ENCODE results near the gene MC2R.

The MC2R gene

DNA sequence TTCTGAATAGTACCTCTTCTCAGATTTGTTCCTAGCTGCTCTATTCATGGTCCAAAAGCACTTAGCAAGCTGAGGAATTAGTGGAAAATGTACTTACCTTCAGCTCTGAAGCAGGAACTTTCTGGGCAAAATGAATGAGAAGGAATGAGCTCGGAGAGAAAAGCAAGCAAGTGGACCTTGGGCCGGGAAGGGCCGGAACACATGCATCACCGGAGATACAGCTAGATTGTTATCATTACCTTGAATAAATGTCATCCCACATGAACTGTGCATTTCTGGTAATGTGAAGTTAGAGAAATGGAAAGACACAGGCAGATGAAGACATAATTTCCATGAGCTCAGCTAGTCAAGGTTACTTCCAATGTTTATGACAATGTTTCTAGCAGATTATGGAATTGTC lies at the start of gene MC2R:
Gene MC2R (minus strand): TSS at position 146 of the 400 bp plus-strand sequence. CDS start 30,018 bp downstream, outside the sequence.
- no peak for DNase-seq

DNA sequence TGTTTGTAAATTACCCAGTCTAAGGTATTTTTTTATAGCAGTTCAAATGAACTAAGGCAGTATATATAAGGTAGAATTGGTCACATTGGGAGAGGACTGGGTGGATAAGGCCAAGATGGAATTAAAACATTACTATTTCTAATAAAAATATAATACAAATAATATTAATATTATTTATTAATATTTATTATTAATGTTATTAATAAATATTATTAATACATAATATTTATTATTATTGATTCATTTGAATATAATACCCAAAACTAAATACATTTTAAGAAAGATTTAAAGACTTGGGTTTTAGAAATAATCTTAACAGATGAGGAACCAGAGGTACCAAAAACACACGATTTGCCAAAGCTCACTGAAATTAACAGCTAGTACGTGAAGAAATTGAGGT lies 30.5 kb upstream of the MC2R start:
- DNase-seq, result no peak

DNA sequence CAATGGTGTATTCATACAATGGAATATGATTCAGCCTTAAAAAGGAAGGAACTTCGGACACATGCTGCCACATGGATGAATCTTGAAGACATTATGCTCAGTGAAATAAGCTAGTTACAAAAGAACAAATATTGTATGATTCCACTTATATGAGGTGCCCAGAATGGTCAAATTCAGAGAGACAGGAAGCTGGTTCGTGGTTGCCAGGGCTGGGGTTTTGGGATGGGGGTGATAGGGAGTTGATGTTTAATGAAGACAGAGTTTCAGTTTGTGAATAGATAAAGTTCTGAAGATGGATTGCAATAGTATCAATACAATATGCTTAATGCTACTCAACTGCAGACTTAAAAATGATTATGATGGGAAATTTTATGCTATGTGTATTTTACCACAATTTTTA lies 28.0 kb upstream of the MC2R start:
- no peak for DNase-seq

DNA sequence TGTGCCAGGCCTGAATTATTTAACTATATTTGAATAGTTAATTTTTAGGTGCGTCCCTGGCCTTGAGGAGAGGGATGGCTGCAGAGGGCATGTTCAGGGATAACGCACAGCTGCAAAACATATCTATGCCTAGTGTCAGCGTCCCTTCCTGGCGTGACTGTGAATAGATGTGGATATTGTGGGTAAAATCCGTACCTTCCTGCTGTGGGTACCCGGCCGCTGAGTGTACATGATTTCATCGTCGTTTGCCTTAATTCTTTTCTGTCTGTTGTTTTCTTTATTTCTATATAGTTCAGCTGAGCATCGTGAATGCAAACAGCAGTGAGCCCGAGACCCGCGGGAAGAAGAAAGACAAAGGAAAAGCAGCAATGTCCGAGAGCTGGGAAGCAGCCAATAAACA lies 25.0 kb upstream of the MC2R start:
- DNase-seq, result no peak

DNA sequence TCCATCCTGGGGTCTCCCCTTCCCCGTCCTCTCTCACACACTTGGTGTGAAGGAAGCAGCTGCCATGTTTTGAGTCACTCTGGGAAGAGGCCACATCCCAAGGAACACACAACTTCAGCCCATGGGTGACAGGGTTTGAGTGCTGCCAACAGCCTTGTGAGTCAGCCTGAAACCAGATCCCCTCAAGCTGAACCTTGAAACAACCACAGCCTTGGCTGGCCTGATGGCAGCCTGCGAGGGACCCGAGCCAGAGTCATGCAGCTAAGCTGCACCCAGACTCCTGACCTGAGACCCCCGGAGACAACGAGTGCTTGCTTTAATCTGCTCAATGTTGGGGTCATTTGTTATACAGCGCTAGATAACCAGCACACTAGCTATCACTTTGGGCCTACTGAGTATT lies 19.3 kb upstream of the MC2R start:
- DNase-seq, result no peak

DNA sequence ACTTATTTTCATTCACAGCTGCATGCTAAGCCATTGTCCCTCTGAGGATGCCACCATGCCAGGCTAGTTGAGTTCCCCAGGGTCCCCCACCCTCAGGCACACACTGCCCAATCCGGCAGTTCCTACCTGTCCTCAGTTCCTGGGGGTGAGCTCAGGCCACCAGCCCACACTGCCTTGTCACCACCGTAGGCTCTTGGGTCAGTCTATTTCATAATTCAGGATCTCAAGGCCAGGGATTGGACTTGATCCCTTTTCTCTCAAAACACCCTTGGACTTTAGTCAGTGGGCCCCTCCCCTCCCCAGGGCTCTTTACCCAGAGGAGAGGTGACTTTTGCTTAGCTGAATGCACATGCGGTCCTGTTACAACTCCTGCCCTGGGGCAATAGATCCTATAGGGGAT lies 18.7 kb upstream of the MC2R start:
- no peak for DNase-seq

DNA sequence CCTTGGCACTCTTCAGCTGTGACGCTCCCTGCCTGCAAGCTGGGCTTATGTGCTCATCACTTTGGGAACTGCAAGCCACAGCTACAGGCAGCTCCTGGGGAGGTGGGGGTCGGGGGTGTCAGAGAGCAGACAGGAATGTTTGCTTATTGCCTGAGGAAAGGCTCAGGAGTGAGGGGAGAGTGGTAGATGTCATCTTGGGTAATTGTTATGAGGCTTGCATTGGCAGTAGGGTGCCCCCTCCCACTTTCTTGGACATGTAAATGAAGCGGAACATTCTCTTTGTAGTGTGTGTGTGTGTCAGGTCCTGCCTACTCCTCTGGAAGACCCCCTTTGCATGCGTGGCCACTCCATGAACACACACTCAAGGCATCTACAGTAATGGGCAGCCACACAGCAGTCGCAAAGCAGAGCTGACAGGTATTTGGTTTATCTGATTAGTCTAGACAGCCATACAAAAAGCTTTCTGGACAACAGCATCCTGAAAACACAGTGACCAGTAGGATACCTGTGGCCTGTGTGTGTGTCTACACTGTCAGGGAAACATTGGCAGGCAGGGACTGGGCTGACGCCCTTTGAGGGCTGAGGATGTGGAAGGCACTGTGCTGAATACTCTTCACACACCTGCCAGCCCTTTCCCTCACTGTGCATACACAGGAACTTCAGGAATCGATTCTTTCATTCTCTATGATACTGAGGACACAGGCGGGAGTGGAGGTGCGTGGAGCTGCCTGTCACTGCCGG lies 17.1 kb upstream of the MC2R start:
- DNase-seq, result no peak

DNA sequence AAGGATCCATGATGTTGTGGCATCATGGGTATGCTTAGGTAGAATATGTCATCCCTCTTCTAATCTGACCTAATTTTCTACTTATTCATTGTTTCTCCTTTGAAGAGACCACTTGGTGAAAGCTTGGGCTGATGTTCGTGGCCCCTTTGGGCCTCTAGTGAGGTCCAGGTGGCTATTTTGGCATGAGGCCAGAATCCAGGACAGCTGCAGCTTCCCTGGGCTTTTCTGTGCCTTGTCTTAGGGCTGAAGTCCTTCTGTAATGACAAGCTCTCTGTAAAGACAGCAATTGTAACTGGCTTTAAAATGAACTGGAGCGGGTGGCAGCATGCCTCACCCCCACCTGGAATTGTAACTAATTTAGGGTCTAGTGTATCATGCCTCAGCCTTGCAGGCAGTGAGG lies 15.6 kb upstream of the MC2R start:
- no peak for DNase-seq

DNA sequence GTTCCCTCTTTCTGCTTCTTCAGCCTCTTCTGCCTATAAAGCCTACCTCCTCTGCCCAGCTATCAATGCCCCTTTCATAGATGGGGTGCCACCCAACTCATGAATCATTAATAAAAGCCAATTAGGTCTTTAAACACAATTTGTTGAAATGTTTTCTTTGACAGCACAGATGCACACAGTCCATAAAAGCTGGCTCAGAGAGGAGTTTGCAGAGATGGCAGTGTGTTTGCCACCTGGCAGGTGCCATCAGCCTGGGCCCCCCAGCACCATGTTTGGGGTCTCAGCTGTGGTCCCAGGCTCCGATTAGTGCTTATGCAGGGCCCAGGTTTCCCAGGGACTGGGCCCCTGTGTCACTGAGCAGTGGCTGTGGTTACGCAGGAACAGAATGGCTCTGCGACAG lies 7.9 kb upstream of the MC2R start:
- DNase-seq, result no peak

DNA sequence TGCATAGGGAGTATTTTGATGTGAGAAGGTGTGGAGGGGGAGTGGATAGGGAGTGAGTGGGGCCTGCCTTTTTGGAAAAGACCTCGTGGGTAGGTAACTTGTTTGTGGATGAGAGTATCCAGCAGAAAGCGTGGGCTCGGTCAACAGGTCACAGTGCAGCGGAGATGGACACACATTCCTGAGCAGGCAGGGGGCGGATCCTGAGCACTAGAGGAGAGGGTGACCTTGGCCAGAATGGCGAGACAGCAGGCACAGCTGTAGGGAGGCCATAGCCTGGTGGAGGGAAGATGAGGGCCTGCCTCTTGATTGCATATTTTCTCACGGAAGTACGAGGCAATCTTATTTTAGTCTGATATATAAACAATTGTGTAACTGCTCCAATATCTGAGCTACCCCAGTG lies 3.6 kb upstream of the MC2R start:
- DNase-seq, result no peak

DNA sequence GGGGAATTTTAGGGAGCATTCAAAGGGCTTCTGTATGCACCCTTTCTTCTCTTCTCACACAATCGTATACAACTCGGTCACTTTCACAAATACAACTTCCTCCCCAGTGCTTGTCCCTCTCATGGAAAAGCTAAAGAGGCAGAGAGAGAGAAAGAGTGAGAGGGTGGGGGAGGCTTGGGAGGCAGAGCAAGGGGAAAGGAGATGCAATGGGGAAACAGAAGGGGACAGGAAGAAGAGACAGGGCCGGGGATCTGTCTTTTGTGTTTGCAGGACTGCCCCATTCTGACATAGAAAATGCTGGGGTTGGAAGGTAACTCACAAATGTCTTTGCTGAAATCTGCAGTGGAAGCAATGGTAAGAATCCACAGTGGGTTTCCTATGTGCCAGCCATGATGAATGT lies 2.1 kb upstream of the MC2R start:
- no peak for DNase-seq

DNA sequence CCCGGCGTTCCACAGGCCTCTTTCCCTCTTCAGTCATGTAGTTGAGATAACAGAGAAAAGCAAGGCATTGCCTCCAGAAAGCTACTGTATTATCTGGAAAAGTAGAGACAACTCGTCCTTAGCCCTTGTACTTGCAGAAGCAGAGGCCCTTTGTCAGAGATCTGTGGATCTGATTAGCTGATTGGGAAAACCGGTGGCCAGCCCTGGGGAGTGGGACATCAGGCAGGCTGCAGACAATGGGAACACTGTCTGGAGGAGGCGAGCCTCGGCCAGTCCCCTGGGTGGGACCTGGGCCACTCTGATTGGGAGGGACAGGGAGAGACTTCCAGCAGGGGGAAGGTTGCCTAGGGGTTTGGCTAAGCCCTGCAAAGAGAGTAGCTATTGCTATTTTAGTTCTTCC lies 1.2 kb upstream of the MC2R start:
- DNase-seq, result no peak

DNA sequence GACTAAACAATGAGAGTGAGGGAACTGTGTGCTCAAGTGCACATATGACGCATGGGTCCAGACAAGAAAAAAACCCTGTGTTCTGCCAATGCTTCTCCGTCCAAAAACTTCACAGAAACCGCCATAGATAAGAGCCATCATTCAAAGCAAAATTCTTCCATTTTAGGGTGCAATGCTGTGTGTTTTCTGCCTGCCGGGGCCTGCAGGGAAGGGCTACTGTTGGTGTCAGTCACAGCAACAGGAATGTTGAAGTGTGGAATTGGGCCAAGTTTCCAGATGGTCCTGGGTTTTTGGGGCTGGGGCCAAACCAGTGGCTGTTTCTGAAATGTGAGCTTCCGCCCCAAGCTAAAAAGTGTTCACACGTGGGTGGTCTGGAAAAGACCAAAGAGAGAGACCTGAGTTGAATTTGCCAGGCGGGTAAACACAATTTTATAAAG lies 677 bp upstream of the MC2R start:
- DNase-seq, result no peak

DNA sequence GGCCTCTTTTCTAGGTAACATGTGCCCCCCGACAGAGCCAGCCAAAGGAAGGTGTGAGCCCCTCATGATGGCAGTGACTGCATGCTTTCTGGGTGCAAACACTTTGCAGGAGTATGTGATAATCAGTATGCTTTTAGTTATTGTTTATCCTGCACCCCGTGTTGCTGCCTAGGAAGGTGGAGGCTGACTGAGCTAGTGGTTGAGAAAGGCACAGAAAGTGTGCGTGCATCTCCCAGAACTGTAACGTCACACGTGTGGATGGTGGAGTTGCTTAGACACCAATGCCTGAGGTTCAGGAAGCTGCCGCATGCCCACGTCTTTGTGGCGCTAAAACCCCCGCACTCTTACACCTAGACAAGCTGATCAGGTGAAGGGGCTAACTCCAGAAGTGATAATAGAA lies 580 bp downstream of the MC2R start:
- no peak for DNase-seq

DNA sequence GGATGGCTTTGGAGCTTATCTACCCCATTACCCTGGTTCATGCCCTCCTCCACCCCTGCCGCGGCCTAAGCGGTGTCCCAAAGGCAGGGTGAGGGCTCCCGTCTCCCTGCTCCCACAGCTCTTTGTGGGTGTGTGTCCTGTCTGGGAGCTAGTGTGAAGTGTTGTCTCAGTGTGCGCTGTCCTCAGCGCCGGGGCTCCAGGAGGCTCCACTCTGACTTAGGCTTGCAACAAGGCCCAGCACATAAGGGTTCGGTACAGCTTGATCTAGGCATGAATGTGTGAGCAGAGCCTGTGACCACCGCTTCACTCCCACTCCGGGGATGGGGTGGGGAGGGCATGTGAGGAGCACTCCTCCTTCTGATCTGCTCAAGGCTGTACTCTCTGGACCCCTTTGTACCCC lies 1.2 kb downstream of the MC2R start:
- no peak for DNase-seq

DNA sequence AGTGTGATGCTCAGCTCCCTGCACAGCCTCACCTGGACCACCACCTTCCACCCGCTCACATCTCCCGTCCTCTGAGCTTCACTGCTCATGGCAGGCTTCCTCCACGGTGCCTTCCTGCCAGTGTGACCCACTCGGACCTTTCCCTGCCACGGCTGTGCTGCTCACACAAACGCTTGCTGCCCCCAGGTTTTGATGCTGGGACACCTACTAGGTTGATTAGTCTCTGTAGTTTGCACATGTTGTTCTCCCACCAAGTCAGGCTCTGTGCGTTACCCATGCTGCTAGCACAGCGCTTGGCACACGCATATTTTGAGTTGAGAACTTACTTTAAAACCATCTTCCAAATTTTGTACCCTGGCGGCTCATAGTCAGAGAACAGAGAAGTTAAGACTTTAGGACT lies 2.1 kb downstream of the MC2R start:
- DNase-seq, result no peak

DNA sequence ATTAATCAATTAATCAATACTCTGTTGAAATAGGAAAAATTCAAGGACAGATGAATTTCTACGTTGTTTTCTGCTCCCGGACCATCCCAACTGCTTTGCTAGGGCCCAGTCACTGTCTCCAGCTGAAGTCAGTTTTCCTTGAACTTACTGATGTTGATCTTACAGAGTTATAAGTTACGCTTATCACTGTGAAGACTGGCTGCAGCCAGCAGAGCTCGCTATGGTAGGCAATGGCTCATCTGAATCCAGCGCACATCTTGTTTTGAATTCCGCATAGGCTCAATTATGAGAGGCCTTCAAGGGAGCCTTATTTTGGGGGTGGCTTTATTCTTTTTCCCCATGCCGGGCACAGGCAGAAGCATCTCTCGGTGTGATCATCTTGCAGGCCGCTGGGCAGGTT lies 2.7 kb downstream of the MC2R start:
- no peak for DNase-seq

DNA sequence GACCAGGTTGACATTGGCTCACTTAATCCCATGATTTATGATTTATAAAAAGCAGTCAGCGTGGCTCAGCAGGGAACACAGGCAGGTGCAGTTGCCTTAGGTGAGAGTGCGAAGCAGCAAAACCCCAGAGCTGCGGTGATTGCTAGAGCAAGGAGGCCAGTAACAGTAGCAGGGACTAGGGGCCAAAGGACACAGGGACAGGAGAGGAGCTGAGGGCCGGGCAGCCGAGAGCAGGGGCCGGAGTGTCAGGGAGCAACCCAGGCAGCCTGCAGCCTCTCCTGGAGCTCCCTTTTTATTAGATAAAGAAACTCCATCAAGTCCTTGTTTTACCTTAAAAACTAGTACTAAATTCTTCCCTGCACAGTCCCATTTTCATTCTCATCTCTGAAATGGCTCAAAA lies 4.3 kb downstream of the MC2R start:
- no peak for DNase-seq

DNA sequence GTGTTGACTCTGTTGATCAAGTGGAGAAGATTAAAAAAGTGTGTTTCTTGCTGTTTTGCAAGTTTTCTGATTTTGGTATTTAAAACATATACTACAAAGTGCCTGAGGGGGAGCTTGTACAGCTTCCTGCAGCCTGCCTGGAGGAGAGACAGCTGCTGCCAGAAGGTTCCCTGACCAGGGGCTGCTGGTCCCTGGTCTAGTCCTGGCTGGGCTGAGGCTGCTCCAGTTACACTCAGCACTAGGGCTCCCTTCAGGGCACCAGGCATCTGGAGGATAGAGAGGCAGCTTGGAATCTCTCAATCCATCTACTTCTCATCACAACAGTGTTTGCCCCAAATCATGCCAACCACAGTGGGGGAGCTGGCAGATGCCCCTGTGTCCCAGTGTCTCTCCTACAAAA lies 4.8 kb downstream of the MC2R start:
- DNase-seq, result no peak

DNA sequence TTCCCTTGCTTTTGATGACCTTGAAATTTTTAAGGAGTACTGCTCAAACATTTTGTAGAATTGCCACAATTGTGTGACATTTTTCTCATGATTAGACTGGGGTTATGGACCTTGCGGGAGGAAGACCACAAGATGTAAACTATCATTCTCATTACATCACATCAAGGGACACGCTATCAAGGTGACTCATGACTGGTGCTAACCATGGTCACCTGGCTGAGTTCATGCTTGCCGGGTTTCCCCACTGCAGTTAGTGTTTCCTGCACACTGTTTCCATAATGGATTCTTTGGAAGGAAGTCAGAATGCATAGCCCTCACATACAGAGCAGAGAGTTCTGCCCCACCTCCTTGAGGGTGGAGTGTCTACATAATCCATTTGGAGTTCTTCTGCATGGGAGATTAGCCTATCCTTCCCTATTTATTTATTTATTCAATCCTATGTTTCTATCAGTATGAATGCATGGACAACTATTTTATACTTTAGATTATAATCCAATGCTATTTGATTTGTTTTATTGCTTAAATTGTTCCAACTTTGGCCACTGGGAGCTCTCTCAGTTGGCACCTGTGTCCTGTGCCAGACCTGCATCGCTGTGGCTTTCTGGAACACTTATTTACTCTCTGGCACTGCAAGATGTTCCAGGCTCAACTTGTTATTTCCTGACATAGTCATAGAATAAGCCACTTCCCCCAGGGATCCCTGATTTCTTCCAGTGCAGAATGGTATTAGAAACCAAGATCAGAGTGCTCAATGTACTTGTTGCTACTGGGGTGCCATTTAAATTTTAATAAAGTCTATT lies 6.0 kb downstream of the MC2R start:
- no peak for DNase-seq

DNA sequence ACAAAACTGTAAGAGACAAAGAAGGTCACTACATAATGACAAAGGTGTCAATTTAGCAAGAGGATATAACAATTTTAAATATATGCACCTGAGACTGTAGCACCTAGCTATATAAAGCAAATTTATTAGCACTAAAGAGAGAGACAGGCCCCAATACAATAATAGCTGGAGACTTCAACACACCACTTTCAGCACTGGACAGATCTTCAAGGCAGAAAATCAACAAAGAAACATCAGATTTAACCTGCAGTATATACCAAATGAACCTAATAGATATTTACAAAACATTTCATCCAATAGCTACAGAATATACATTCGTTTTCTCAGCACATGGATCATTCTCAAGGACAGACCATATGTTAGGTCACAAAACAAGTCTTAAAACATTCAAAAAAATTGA lies 14.7 kb downstream of the MC2R start:
- DNase-seq, result no peak

DNA sequence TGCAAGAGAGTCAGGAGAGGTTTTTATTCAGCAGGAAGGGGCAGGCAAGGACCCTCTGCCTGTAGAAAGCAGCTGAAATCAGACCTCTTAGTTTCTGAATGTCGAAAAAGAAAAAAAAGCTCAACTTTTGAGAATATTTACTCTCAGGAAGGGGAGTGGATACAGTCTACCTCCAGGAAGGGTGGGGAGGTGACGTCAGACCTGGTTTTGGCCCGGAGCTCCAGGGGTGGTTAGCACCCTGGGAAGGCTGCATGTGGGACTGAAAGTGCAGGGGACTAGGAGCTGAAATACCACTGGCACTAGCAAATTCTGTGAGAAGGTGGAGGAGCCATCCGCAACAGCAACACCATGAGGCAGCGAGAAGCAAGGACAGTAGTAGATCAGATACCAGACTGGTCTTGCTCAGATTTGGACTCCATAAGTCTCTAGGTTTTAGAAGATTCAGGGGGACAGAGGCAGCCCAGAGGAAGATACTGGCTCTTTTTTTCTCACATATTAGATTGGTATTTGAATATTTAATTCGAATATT lies 19.8 kb downstream of the MC2R start:
- no peak for DNase-seq

DNA sequence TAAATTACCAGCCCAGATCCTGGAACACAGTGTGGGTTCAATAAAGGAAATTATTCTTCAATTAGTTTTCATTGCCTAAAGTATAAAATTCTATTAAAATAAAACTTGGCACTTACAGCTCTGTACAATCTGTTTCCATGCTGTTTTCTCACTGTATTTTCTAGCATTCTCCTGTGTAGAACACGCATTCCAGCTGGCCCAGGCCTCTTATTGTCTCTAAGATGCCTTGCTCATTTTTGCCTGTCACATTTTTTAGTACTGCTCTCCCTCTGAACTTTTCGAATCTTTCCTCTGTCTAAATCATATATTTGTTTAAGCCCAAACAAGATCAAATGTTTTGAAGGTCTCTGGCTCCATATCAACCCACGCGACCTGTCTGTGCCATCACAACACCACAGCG lies 20.8 kb downstream of the MC2R start:
- DNase-seq, result no peak

DNA sequence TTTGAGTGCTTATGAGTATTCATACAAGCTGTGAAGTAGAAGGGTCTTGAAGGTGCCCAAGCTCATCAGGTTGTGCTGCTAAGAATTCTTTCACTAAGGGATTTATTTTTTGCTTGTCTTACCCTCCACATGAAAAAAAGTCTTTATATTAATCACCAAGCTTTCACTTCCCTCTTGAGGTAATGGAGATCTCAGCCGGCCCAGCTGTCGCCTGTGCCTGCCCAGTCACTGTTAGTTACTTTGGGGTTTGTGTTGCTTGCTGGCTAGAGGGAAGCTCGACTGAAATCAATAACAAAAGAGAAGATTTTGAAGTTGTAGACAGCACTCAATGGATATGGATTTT lies 21.9 kb downstream of the MC2R start:
- no peak for DNase-seq

DNA sequence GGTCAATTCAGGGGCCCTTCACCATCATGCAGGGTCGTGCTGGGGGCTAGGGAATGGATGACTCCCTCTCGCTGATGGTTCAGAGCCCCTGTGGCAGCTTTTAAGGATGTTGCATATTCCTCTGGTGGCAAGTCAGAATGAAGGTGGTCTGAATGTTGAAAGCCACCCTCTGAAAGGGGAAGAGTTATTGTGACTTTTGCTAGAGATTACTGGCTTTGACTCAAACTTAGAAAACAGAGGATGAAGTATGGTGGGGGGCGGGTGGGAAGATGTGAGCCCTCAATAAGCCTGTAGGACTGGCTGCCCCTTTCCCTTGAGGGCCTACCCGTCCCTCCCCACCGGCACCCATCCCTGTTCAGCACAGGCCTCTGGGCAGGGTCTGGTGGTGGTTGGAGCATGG lies 23.2 kb downstream of the MC2R start:
- no peak for DNase-seq

Data from CD4-positive, alpha-beta T cell treated with Interferon gamma for 1 hour (primary cell).